GM21390 (cell line): ENCODE results near the gene CFAP74.

Source experiments
- ATAC-seq: cut with Tn5 transposase; IDR thresholded peaks from one replicate; pipeline ENCODE4 v1.9.1; 2021; ENCODE audit not compliant: unreplicated experiment

The CFAP74 gene

GRCh38 chr1:2041305-2041704 lies 37.7 kb upstream of the CFAP74 start:
- ATAC-seq = no peak

GRCh38 chr1:2039251-2039650 lies 35.7 kb upstream of the CFAP74 start:
- no peak for ATAC-seq

- no peak for ATAC-seq
Measured at GRCh38 chr1:2038229-2038628, 34.6 kb upstream of the CFAP74 start.

GRCh38 chr1:2037314-2037979 lies 33.9 kb upstream of the CFAP74 start:
- no peak for ATAC-seq

GRCh38 chr1:2036287-2036686 lies 32.7 kb upstream of the CFAP74 start:
- ATAC-seq = no peak

GRCh38 chr1:2033165-2033564 lies 29.6 kb upstream of the CFAP74 start:
- no peak for ATAC-seq

GRCh38 chr1:2032737-2033136 lies 29.2 kb upstream of the CFAP74 start:
- no peak for ATAC-seq

- no peak for ATAC-seq
Measured at GRCh38 chr1:2031546-2032540, 28.3 kb upstream of the CFAP74 start.

GRCh38 chr1:2030076-2030871 lies 26.7 kb upstream of the CFAP74 start:
- no peak for ATAC-seq

- no peak for ATAC-seq
Measured at GRCh38 chr1:2029561-2029960, 26.0 kb upstream of the CFAP74 start.

- ATAC-seq = no peak
Measured at GRCh38 chr1:2028870-2029560, 25.4 kb upstream of the CFAP74 start.

- ATAC-seq = no peak
Measured at GRCh38 chr1:2027961-2028583, 24.5 kb upstream of the CFAP74 start.

- no peak for ATAC-seq
Measured at GRCh38 chr1:2025491-2025981, 21.9 kb upstream of the CFAP74 start.

GRCh38 chr1:2024887-2025286 lies 21.3 kb upstream of the CFAP74 start:
- ATAC-seq = no peak

GRCh38 chr1:2024451-2024850 lies 20.9 kb upstream of the CFAP74 start:
- no peak for ATAC-seq

- ATAC-seq = no peak
Measured at GRCh38 chr1:2023187-2023586, 19.6 kb upstream of the CFAP74 start.

GRCh38 chr1:2022063-2022770 lies 18.6 kb upstream of the CFAP74 start:
- ATAC-seq = no peak

- ATAC-seq = no peak
Measured at GRCh38 chr1:2021550-2021949, 18.0 kb upstream of the CFAP74 start.

- no peak for ATAC-seq
Measured at GRCh38 chr1:2020310-2020655, 16.7 kb upstream of the CFAP74 start.
